Endothelial cell of umbilical vein (primary cell): ENCODE results near the gene ACYP2. TPM values are rescaled to one million over a fixed set of nuclear protein-coding genes. Genes with fewer than 3 reads are reported as not detected.
"Not testable (repeated sequence)": the region's sequence is repeated elsewhere in the genome, so short reads cannot be mapped to it uniquely, and the experiment has no call there.

Source experiments
- BruUV-seq: library from RNA; stranded (reverse); fragments of 400-500 nt; replicated peaks from 2 replicates; lab custom pipeline; 2021; lab: Mats Ljungman, UMichigan
- CTCF ChIA-PET: fragments of 300-600, 350-600 bp; sonication (Branson Sonifier 250); formaldehyde crosslinking; loops from one replicate; lab custom pipeline; 2021; ENCODE audit warnings: antibody characterized with exemption, inconsistent platforms; lab: Charles Lee
- POLR2A ChIA-PET: fragments of 300-600, 350-600 bp; sonication (Branson Sonifier 250); formaldehyde crosslinking; loops from one replicate; lab custom pipeline; 2021; ENCODE audit warnings: antibody characterized with exemption, inconsistent platforms; lab: Charles Lee
- DNase-seq: peaks from one replicate; pipeline ENCODE4 v3.0.0-alpha.2; 2011; ENCODE audit warnings: low read depth, low spot score
- FAIRE-seq: peaks from 2 replicates; lab custom pipeline; 2011; peaks lifted over from hg19 to GRCh38; lab: Jason Lieb, UNC
- H2AFZ ChIP-seq: 2 replicates; pipeline ENCODE4 v1.6.0; 2012; ENCODE audit warnings: low read depth, low read length, control low read depth, inconsistent platforms
- H3K27ac ChIP-seq: 2 replicates; pipeline ENCODE4 v1.5.1; 2011; ENCODE audit warnings: low read depth, mild to moderate bottlenecking, control low read depth, low read length, moderate library complexity; ENCODE audit not compliant: insufficient read depth
- H3K27me3 ChIP-seq, 2 experiments: 2 replicates each; pipeline versions ENCODE4 v1.6.0 to v1.6.1; 2011; ENCODE audit warnings: low read length in 2 of 2, mixed read lengths in 1 of 2; ENCODE audit not compliant: control insufficient read depth in 2 of 2, insufficient read depth in 2 of 2
- H3K36me3 ChIP-seq, 2 experiments: 2 replicates in 1 of 2; 3 replicates in 1 of 2; pipeline ENCODE4 v1.5.1; 2011; ENCODE audit warnings: low read length in 2 of 2, mild to moderate bottlenecking in 1 of 2, moderate library complexity in 1 of 2; ENCODE audit not compliant: control insufficient read depth in 2 of 2, insufficient read depth in 2 of 2; ENCODE audit errors: extremely low read depth in 1 of 2
- H3K4me1 ChIP-seq: 3 replicates; pipeline ENCODE4 v1.5.1; 2011; ENCODE audit warnings: mild to moderate bottlenecking, low read length; ENCODE audit not compliant: control insufficient read depth, insufficient read depth; ENCODE audit errors: extremely low read depth
- H3K4me2 ChIP-seq: 2 replicates; pipeline ENCODE4 v1.6.1; 2011; ENCODE audit warnings: low read length, control low read depth, mixed read lengths; ENCODE audit not compliant: insufficient read depth
- H3K4me3 ChIP-seq, 3 experiments: fragments of 200-600 bp in 1 of 3; sonication (generic), shearing (Covaris generic) in 1 of 3; replicated peaks in 1 of 3; 2 replicates each; pipeline ENCODE4 v1.5.1; 2011 to 2016; ENCODE audit warnings: control low read depth in 3 of 3, low read length in 3 of 3, mild to moderate bottlenecking in 2 of 3, inconsistent platforms in 1 of 3, low read depth in 1 of 3, moderate library complexity in 1 of 3; ENCODE audit not compliant: insufficient read depth in 1 of 3
- H3K79me2 ChIP-seq: 2 replicates; pipeline ENCODE4 v1.6.0; 2012; ENCODE audit warnings: low read length, inconsistent platforms; ENCODE audit not compliant: control insufficient read depth, insufficient read depth
- H3K9ac ChIP-seq: replicated peaks from 2 replicates; pipeline ENCODE3; 2011; ENCODE audit warnings: low read length, control low read depth; ENCODE audit not compliant: insufficient read depth; ENCODE audit errors: extremely low read depth
- H3K9me1 ChIP-seq: replicated peaks from 3 replicates; pipeline ENCODE4 v1.6.0; 2011; ENCODE audit warnings: mild to moderate bottlenecking, low read length; ENCODE audit not compliant: control insufficient read depth, insufficient read depth; ENCODE audit errors: extremely low read depth
- H3K9me3 ChIP-seq: replicated peaks from 2 replicates; pipeline ENCODE4 v1.5.1; 2012; ENCODE audit warnings: low read length, inconsistent platforms; ENCODE audit not compliant: control insufficient read depth, insufficient read depth
- H4K20me1 ChIP-seq: replicated peaks from 2 replicates; pipeline ENCODE3; 2011; ENCODE audit warnings: mild to moderate bottlenecking, low read length; ENCODE audit not compliant: control insufficient read depth, insufficient read depth; ENCODE audit errors: extremely low read depth
- EZH2 ChIP-seq: IDR thresholded peaks from 2 replicates; pipeline ENCODE4 v1.6.1; 2012; ENCODE audit warnings: borderline replicate concordance, low read depth, mild to moderate bottlenecking, moderate library complexity, low read length, inconsistent platforms; ENCODE audit not compliant: severe bottlenecking
- FOS ChIP-seq: IDR thresholded peaks from 2 replicates; pipeline ENCODE4 v1.6.1; 2011; ENCODE audit warnings: mild to moderate bottlenecking, low read length, moderate library complexity, borderline replicate concordance; ENCODE audit not compliant: insufficient read depth
- GATA2 ChIP-seq: IDR thresholded peaks from 2 replicates; pipeline ENCODE4 v1.7.0; 2011; ENCODE audit warnings: low read depth, mild to moderate bottlenecking, moderate library complexity, mixed read lengths, low read length; ENCODE audit not compliant: insufficient read length, insufficient read depth
- JUN ChIP-seq: IDR thresholded peaks from 2 replicates; pipeline ENCODE4 v1.6.1; 2011; ENCODE audit warnings: borderline replicate concordance, low read depth; ENCODE audit not compliant: insufficient read length, insufficient read depth
- MYC ChIP-seq: IDR thresholded peaks from one replicate; pipeline ENCODE4 v1.6.1; 2011; ENCODE audit warnings: mild to moderate bottlenecking, low read depth, low read length
- POLR2A ChIP-seq: IDR thresholded peaks from 2 replicates; pipeline ENCODE4 v1.6.1; 2012; ENCODE audit warnings: low read depth, mild to moderate bottlenecking, control low read depth, low read length
- POLR2AphosphoS5 ChIP-seq: IDR thresholded peaks from 2 replicates; pipeline ENCODE4 v1.6.1; 2012; ENCODE audit warnings: low read depth, mild to moderate bottlenecking, control low read depth, low read length, moderate library complexity; ENCODE audit not compliant: insufficient read depth
- dilution Hi-C: fragments of 300-500 bp; cut with MboI; formaldehyde crosslinking; loops from one replicate; pipeline ENCODE4 v1.15.0; 2019; ENCODE audit warnings: low sequenced_read_pairs; ENCODE audit not compliant: extremely low pct_ligation_motif_present
- intact Hi-C: fragments of 100-400 bp; cut with micrococcal nuclease; formaldehyde crosslinking; loops from one replicate; pipeline ENCODE4 v1.10.0; 2022
- polyA plus RNA-seq, 4 experiments: library from polyadenylated mRNA; depleted of rRNA in 3 of 4; stranded (reverse) in 3 of 4; unstranded in 1 of 4; fragments of >200 nt; gene quantifications; 2 replicates each; pipeline versions ENCODE4 v1.2.1 to v1.2.3, GENCODE V29; 2011 to 2012; ENCODE audit warnings: missing spikeins in 1 of 4
- total RNA-seq: library from RNA; stranded (reverse); gene quantifications from 2 replicates; pipeline ENCODE4 v1.2.3, GENCODE V29; 2021
- TF ChIP-seq, protein P1 (sequence below): IDR thresholded peaks from 2 replicates; pipeline ENCODE4 v1.6.1; 2011; ENCODE audit not compliant: insufficient read depth, insufficient read length
- TF ChIP-seq, protein P2 (sequence below), 2 donors: IDR thresholded peaks; 1 replicate in 1 of 2; 2 replicates in 1 of 2; pipeline ENCODE4 v1.5.1; 2011; ENCODE audit warnings: low read length in 2 of 2, mild to moderate bottlenecking in 2 of 2, moderate library complexity in 2 of 2, control low read depth in 1 of 2, inconsistent platforms in 1 of 2, low read depth in 1 of 2; ENCODE audit not compliant: insufficient read depth in 1 of 2; ENCODE audit errors: extremely low read depth in 1 of 2

Gene ACYP2
- total and polyA plus RNA-seq, 2 donors (not counting 3 experiments of a cell fraction or from before 2014, with no cell fraction given): 3.9 to 7.9 TPM

DNA sequence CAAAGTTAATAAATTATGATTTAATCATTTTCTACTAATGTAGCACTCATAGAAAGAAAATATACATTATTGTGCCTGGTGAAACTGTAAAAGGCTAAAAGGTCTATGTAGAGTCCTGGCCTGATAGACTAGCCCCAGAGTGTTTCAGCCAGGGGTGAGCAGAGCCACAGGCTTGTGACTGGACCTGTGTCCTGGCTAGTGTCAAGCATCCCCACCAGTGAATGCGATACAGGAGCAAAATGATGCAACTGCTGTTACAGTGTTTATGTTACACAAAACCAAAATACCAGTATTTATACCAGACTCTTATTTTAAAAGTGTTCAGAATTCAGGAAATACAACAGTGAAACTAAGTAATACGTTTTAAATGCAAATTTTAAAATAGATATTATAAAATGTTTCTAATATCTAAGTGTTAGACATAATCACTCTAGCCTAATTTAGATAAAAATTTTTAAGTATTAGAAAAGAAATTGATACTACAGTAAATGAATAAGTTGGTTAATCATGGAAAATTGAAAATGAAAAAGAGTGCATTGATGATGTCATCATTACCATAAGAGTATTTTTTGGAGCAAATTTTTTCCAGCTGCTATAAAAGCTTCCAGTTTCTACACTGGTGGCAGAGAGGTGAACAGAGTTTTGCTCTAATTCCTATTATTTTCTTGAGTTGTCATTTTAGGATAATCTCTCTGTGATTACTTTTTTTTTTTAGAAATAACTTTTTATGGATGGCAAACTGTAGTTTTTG is 146.8 kb downstream of the ACYP2 start:
- CTCF ChIA-PET: no interaction called here
- Histone ChIP-seq H3K9me1 (no peaks in the 10 kb centered on the region), H3K9ac (no peak overlapping the region), H3K79me2 (no peaks in the 10 kb centered on the region), H3K36me3 (no peaks in the 10 kb centered on the region), H2AFZ (no peak overlapping the region), H4K20me1 (no peaks in the 10 kb centered on the region), H3K4me1 (no peaks in the 10 kb centered on the region), H3K4me3 (no peak overlapping the region), H3K9me3 (no peaks in the 10 kb centered on the region), H3K4me2 (no peak overlapping the region), H3K27me3 (peaks cover 0 to 3% of the 10 kb centered on the region in 2 experiments), H3K27ac (no peak overlapping the region)
- DNase-seq (no peak), FAIRE-seq (no peak)
- dilution Hi-C loops (no loop called here), intact Hi-C loops (no loop called here)
- POLR2A ChIA-PET: no interaction called here
- TF ChIP-seq EZH2: no peak
- TF ChIP-seq, protein P1, sequence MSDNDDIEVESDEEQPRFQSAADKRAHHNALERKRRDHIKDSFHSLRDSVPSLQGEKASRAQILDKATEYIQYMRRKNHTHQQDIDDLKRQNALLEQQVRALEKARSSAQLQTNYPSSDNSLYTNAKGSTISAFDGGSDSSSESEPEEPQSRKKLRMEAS: no peak
- no peak for TF ChIP-seq POLR2A
- no peak for TF ChIP-seq MYC
- no peak for TF ChIP-seq GATA2
- no peak for TF ChIP-seq POLR2AphosphoS5
- TF ChIP-seq FOS: no peak
- TF ChIP-seq, protein P2, sequence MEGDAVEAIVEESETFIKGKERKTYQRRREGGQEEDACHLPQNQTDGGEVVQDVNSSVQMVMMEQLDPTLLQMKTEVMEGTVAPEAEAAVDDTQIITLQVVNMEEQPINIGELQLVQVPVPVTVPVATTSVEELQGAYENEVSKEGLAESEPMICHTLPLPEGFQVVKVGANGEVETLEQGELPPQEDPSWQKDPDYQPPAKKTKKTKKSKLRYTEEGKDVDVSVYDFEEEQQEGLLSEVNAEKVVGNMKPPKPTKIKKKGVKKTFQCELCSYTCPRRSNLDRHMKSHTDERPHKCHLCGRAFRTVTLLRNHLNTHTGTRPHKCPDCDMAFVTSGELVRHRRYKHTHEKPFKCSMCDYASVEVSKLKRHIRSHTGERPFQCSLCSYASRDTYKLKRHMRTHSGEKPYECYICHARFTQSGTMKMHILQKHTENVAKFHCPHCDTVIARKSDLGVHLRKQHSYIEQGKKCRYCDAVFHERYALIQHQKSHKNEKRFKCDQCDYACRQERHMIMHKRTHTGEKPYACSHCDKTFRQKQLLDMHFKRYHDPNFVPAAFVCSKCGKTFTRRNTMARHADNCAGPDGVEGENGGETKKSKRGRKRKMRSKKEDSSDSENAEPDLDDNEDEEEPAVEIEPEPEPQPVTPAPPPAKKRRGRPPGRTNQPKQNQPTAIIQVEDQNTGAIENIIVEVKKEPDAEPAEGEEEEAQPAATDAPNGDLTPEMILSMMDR (IDR thresholded peaks at IDR 0.05; ENCODE audit: extremely low read depth in 1 of 2, insufficient read depth in 1 of 2, low read depth in 1 of 2, low read length in 2 of 2): no peak
- TF ChIP-seq JUN: no peak
- no TSS peak for BruUV-seq

DNA sequence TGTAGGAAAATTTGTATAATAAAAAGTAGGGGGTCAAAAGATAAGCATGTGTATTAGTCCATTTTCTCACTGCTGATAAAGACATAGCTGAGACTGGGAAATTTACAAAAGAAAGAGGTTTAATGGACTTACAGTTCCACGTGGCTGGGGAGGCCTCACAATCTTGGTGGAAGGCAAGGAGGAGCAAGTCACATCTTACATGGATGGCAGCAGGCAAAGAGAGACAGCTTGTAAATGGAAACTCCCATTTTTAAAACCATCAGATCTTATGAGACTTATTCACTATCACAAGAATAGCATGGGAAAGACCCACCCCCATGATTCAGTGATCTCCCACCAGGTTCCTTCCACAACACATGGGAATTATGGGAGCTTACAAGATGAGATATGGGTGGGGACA is 149.7 kb downstream of the ACYP2 start:
- H3K9ac ChIP-seq, H3K4me3 ChIP-seq, H3K27ac ChIP-seq, intact Hi-C loops, H3K9me1 ChIP-seq, DNase-seq, H3K27me3 ChIP-seq, H3K9me3 ChIP-seq, H3K4me2 ChIP-seq, BruUV-seq, H3K79me2 ChIP-seq, H4K20me1 ChIP-seq, H3K4me1 ChIP-seq, H2AFZ ChIP-seq, dilution Hi-C loops, POLR2A ChIA-PET, FAIRE-seq, H3K36me3 ChIP-seq: not testable (repeated sequence)
- CTCF ChIA-PET: interaction anchor here (1.1 to 1.6 kb wide), 3 partner anchors 10 to 42 kb away, joined by 3 to 4 read pairs (median 3); no protein-coding TSS in a partner anchor
